ENCODE measurements around the gene GMDS. TPM values are rescaled to one million over a fixed set of nuclear protein-coding genes. Genes with fewer than 3 reads are reported as not detected.

The GMDS gene
- total and polyA plus RNA-seq, 4 donors, result 7.3 to 28.3 (median 16.1) TPM

DNA sequence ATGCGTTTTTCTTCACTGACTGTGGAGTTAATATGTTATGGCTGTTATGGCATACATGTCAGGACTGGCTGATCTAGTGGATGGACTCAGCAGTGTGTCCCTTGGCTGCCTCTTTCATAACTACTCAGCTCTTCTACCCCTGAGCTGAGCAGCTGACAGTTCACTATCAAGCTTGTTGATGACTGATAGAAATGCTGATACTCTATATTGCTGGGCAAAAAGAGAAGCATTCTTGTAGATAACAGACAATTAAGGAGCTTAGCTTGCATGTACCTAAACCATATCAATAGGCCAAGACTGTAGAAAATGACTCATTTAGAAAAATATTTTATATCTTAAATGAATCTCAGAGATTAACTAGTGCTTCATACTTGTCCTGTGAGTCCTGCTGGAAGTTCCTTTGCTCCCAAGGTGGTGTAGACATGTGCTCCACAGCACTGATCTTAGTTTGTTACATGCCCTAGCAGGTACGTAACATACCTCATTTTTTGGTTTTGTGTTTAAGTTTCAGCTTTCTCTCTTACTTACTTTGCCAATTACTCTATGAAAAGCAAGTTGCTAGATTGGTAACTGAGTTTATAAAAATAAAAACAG is 236.9 kb downstream of the GMDS start:
- Histone ChIP-seq H3K27me3 (ENCODE audit: control insufficient read depth in 3 of 3, insufficient read depth in 3 of 3, low read length in 2 of 3) (no peaks in the 10 kb centered on the region), H3K4me1 (ENCODE audit: control insufficient read depth in 5 of 5, insufficient read depth in 5 of 5, low read length in 5 of 5) (peaks cover 0 to 3% (median 0%) of the 10 kb centered on the region in 5 donors), H3K27ac (ENCODE audit: low read depth in 1 of 2, low read length in 1 of 2) (no peak overlapping the region), H3K9ac (ENCODE audit: insufficient read depth in 1 of 2, low read length in 2 of 2) (no peak overlapping the region), H3K9me3 (ENCODE audit: control insufficient read depth in 4 of 4, insufficient read depth in 3 of 4, low read length in 3 of 4) (peaks cover 0 to 2% (median 0%) of the 10 kb centered on the region in 4 donors), H3K36me3 (ENCODE audit: control insufficient read depth in 4 of 4, insufficient read depth in 4 of 4, low read length in 4 of 4) (no peaks in the 10 kb centered on the region), H3K4me3 (no peak overlapping the region)
- no peak for ATAC-seq (ENCODE audit: insufficient read depth, low FRiP score)
- DNase-seq, result no peak
- 83 to 98% methylated on average over 2 of the region's 2 CpGs for WGBS, 2 donors
- TF ChIP-seq CTCF (IDR thresholded peaks at IDR 0.05; ENCODE audit: control extremely low read depth, extremely low read depth), result no peak

DNA sequence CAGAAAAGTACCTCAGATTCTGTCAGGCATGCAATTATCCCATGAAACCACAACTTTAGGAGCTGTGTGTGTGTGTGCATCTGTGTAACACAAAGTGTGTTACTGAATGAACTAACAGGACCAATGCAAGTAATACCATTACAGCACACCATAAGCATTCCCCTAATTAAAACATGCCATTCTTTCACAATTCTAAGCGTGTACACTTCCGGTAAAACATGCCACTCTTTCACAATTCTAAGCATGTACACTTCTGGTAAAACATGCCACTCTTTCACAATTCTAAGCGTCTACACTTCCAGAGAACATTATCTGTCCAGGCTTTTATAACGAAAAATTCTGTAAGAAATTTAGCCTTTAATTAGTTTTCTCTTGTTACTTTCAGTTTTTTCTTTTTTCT is 238.2 kb downstream of the GMDS start:
- no peak for TF ChIP-seq CTCF (IDR thresholded peaks at IDR 0.05; ENCODE audit: control extremely low read depth, extremely low read depth)
- peaks cover 0 to 4% (median 0%) of the 10 kb centered on the region in 5 donors for H3K4me1 ChIP-seq (ENCODE audit: control insufficient read depth in 5 of 5, insufficient read depth in 5 of 5, low read length in 5 of 5)
- H3K36me3 ChIP-seq (ENCODE audit: control insufficient read depth in 4 of 4, insufficient read depth in 4 of 4, low read length in 4 of 4), result no peaks in the 10 kb centered on the region
- H3K4me3 ChIP-seq, result no peak overlapping the region
- H3K27ac ChIP-seq (ENCODE audit: low read depth in 1 of 2, low read length in 1 of 2), result no peak overlapping the region
- H3K27me3 ChIP-seq (ENCODE audit: control insufficient read depth in 3 of 3, insufficient read depth in 3 of 3, low read length in 2 of 3), result no peaks in the 10 kb centered on the region
- no peak for DNase-seq
- peaks cover 0 to 2% (median 0%) of the 10 kb centered on the region in 4 donors for H3K9me3 ChIP-seq (ENCODE audit: control insufficient read depth in 4 of 4, insufficient read depth in 3 of 4, low read length in 3 of 4)
- H3K9ac ChIP-seq (ENCODE audit: insufficient read depth in 1 of 2, low read length in 2 of 2), result no peak overlapping the region
- 55 to 58% methylated on average over 4 of the region's 4 CpGs for WGBS, 2 donors
- ATAC-seq (ENCODE audit: insufficient read depth, low FRiP score), result no peak

DNA sequence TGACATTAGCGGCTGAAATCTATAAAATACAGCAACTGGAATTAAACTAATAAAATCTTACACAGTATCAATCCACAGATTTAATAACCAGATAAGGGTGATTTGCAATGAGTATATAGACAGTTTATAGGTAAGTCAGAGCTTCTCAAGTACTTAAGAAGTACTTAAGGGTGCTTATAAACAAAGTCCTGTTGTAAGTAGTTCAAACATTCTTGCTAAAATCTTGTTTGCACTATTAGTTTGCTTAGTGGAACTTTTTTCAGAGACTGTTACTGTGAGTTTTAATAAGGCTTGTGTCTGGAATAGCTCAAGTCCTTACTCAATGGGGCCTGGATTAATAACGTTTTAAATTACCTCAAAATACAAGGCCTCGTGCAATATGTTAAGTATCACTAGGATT is 240.5 kb downstream of the GMDS start:
- no peak for ATAC-seq (ENCODE audit: insufficient read depth, low FRiP score)

More for the DNA sequence above, 240.5 kb downstream of the GMDS start:
- H3K27ac ChIP-seq (ENCODE audit: low read depth in 1 of 2, low read length in 1 of 2), result no peak overlapping the region
- H3K4me1 ChIP-seq (ENCODE audit: control insufficient read depth in 5 of 5, insufficient read depth in 5 of 5, low read length in 5 of 5), result peaks cover 0 to 4% (median 0%) of the 10 kb centered on the region in 5 donors
- DNase-seq, result peak in 1 of 3 donors; percentile 34
- 75 to 85% methylated on average over 3 of the region's 3 CpGs for WGBS, 2 donors
- peaks cover 0 to 2% (median 0%) of the 10 kb centered on the region in 4 donors for H3K9me3 ChIP-seq (ENCODE audit: control insufficient read depth in 4 of 4, insufficient read depth in 3 of 4, low read length in 3 of 4)
- no peaks in the 10 kb centered on the region for H3K27me3 ChIP-seq (ENCODE audit: control insufficient read depth in 3 of 3, insufficient read depth in 3 of 3, low read length in 2 of 3)
- no peak for TF ChIP-seq CTCF (IDR thresholded peaks at IDR 0.05; ENCODE audit: control extremely low read depth, extremely low read depth)
- no peaks in the 10 kb centered on the region for H3K36me3 ChIP-seq (ENCODE audit: control insufficient read depth in 4 of 4, insufficient read depth in 4 of 4, low read length in 4 of 4)
- no peak overlapping the region for H3K9ac ChIP-seq (ENCODE audit: insufficient read depth in 1 of 2, low read length in 2 of 2)
- H3K4me3 ChIP-seq, result no peak overlapping the region

Data from lung (tissue), 12 donors.